ENCODE results near the gene SEPTIN2. TPM values are rescaled to one million over a fixed set of nuclear protein-coding genes. Genes with fewer than 3 reads are reported as not detected.

SEPTIN2 gene
- total RNA-seq, 1 experiment from 2014 or later = 445 TPM

DNA sequence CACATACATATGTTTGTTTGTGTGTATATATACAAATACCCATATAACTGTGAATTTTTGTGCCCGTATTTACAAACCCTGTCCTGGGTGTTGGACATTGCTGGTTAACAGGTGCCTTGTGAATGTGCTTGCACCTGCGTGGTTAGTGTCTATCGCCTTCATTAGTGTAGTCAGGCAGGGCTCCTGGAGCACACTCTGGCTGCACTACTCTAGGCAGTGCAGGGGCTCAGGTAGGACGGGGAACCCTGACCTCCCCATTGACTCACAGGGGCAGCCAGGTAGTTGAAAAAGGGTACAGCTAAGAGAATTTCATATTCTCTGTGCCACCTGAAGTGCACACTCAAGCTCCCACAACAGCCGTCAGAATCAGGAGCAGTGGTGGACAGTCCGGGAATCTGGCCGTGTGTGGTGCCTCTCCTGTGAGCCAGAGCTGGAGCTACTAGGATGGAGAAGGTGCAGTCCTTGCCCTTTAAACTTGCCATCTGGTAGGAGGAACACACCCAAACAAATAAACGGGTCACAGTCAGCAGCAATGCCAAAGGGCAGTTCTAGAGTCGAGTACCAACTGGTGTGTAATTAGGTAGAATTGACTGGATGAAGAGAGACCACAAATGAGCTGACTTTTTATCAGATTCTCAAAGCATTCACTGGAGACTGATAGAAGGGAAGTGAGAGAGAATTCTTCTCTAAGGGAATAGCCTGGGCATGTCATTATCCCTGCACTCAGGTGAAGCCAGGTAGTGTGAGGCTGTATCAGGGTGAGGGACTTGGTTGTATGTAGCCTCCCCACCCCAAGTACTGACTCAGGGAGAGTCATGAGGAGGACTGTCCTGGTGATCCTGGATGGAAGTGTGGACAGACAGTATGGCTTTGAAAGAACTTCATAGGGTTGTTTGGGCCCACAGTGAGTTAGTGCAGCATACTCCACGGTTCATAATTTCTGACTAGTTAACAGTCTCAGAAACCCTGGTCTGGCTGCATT, 84.5 kb downstream of the SEPTIN2 start:
- H3K4me3 Mint-ChIP-seq (ENCODE audit: low read depth, unreplicated experiment) = no peak overlapping the region
- H3K27me3 Mint-ChIP-seq (ENCODE audit: unreplicated experiment) = no peaks in the 10 kb centered on the region
- H3K4me1 Mint-ChIP-seq (ENCODE audit: low read depth, unreplicated experiment) = peaks cover 14% of the 10 kb centered on the region
- CTCF ChIA-PET = interaction anchor here (1.0 kb wide), 1 partner anchor 8 kb away, joined by 3 read pairs; no protein-coding TSS in a partner anchor
- H3K36me3 Mint-ChIP-seq (ENCODE audit: insufficient read depth, unreplicated experiment) = peaks cover 4% of the 10 kb centered on the region
- BruUV-seq (replicated peaks) = no TSS peak
- no peak for DNase-seq
- H3K27ac Mint-ChIP-seq (ENCODE audit: unreplicated experiment) = no peak overlapping the region
- intact Hi-C loops (cut with micrococcal nuclease; ENCODE audit: unreplicated experiment) = no loop called here
- TF ChIP-seq, protein P1, sequence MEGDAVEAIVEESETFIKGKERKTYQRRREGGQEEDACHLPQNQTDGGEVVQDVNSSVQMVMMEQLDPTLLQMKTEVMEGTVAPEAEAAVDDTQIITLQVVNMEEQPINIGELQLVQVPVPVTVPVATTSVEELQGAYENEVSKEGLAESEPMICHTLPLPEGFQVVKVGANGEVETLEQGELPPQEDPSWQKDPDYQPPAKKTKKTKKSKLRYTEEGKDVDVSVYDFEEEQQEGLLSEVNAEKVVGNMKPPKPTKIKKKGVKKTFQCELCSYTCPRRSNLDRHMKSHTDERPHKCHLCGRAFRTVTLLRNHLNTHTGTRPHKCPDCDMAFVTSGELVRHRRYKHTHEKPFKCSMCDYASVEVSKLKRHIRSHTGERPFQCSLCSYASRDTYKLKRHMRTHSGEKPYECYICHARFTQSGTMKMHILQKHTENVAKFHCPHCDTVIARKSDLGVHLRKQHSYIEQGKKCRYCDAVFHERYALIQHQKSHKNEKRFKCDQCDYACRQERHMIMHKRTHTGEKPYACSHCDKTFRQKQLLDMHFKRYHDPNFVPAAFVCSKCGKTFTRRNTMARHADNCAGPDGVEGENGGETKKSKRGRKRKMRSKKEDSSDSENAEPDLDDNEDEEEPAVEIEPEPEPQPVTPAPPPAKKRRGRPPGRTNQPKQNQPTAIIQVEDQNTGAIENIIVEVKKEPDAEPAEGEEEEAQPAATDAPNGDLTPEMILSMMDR (IDR thresholded peaks at IDR 0.05; ENCODE audit: unreplicated experiment) = no peak
- no peaks in the 10 kb centered on the region for H3K9me3 Mint-ChIP-seq (ENCODE audit: low read depth, unreplicated experiment)

Other genes with a start within 250 kb of the SEPTIN2 start
- gene MTERF4, start 213.6 kb upstream of the SEPTIN2 start, total RNA-seq (2022) = 30.8 and 33.6 TPM in 2 replicates
- 53.3 and 69.3 TPM in 2 replicates for gene PASK, start 166.5 kb upstream of the SEPTIN2 start, total RNA-seq (2022)
- gene PPP1R7, start 165.5 kb upstream of the SEPTIN2 start, total RNA-seq (2022) = 65.4 and 65.5 TPM in 2 replicates
- 7.7 and 8.0 TPM in 2 replicates for gene ANO7, start 127.2 kb upstream of the SEPTIN2 start, total RNA-seq (2022)
- 429 and 493 TPM in 2 replicates for gene HDLBP, start 253 bp upstream of the SEPTIN2 start, total RNA-seq (2022)
- 59.0 and 67.7 TPM in 2 replicates for gene FARP2, start 40.4 kb downstream of the SEPTIN2 start, total RNA-seq (2022)
- gene STK25, start 192.7 kb downstream of the SEPTIN2 start, total RNA-seq (2022) = 149 and 159 TPM in 2 replicates
- 30.1 and 35.0 TPM in 2 replicates for gene BOK, start 242.8 kb downstream of the SEPTIN2 start, total RNA-seq (2022)

All from Calu3 (cell line).